GM19035 (cell line): ENCODE measurements around the gene PCP4.

ENCODE experiments used
- ATAC-seq: cut with Tn5 transposase; IDR thresholded peaks from one replicate; pipeline ENCODE4 v1.9.1; 2021; ENCODE audit not compliant: unreplicated experiment

Gene PCP4

GRCh38 chr21:39915881-39916280, 48.6 kb downstream of the PCP4 start:
- ATAC-seq, result no peak

DNA sequence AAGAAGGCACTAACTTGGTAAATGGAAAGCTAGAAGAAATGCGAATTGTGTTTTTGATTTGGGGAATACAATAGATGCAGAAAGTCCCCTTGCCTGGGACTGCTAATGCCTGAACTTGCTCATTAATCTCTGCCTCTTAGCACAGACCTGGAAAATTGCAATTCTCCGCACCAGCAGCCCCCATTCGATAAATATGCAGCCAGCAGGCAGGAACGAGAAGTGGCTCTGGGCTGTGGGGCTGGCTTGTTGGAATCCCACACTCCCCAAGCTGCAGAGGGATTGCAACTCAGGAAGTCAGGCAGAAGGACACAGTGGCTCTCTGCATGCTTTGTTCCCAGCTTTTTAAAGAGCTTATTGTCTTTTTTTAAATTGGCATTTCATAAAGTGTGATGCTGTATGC, 51.3 kb downstream of the PCP4 start:
- no peak for ATAC-seq

DNA sequence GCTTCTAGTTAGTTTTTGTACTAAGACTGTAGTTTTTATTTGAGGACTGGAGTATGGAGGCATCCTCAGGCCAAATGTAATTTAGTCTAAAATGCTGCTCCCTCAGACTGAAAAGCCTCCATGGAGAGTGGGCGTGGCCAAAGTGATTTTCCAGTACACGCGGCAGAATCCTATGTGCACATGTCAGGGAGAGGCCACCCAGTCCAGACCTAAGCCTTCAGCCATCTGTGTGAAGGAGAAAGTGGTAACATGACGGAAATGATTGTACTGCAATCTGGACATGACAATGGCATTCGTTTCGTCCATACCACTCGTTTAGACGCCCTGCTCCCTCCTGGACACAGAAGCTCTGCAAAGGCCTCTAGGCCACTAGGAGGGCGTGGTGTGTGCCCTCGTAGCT, 56.2 kb downstream of the PCP4 start:
- ATAC-seq, result no peak

- ATAC-seq, result no peak
Measured at GRCh38 chr21:39924577-39925308, 57.5 kb downstream of the PCP4 start.

- no peak for ATAC-seq
Measured at GRCh38 chr21:39927304-39927886, 60.2 kb downstream of the PCP4 start.

DNA sequence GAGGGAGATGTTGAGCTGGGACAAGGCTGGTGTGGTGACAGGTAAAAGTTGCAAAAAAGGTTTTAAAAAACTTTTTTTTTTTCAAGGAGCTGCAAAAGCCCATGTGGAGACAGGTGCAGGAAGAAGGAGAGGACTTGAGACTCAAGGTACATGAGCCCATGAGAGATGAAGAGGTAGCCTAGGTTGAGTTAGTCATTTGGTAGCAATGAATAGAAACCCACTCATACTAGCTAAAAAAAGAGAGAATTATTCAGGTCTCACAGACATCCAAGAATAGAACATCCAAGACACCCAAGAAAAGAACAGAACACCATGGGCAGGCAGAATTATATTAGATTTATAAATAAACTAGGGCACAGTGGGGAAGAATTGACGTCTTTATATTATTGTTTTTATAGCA, 65.1 kb downstream of the PCP4 start:
- no peak for ATAC-seq

GRCh38 chr21:39934895-39935294, 67.7 kb downstream of the PCP4 start:
- ATAC-seq, result no peak

DNA sequence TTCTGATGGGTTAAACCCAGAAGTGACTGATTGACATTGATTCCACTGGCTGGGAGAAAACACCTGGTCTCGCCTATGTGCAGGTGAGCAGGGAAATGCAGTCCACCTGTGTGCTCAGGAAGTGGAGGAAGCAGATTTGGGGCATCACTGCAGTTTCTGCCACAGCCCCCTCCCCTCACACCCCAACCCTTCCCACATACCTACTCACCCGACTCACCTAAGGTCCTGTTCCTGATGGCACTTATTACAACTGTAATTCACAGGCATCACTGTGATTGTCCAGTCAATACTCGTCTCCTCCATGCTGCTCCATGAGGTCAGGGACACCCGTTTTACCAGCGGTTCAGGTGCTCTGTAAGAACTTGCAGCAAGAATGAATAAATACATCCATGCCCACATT, 68.5 kb downstream of the PCP4 start:
- ATAC-seq, result no peak

- no peak for ATAC-seq
Measured at GRCh38 chr21:39938086-39938625, 70.9 kb downstream of the PCP4 start.

- ATAC-seq, result no peak
Measured at GRCh38 chr21:39946199-39946598, 79.0 kb downstream of the PCP4 start.

GRCh38 chr21:39947031-39947430, 79.8 kb downstream of the PCP4 start:
- ATAC-seq, result no peak

DNA sequence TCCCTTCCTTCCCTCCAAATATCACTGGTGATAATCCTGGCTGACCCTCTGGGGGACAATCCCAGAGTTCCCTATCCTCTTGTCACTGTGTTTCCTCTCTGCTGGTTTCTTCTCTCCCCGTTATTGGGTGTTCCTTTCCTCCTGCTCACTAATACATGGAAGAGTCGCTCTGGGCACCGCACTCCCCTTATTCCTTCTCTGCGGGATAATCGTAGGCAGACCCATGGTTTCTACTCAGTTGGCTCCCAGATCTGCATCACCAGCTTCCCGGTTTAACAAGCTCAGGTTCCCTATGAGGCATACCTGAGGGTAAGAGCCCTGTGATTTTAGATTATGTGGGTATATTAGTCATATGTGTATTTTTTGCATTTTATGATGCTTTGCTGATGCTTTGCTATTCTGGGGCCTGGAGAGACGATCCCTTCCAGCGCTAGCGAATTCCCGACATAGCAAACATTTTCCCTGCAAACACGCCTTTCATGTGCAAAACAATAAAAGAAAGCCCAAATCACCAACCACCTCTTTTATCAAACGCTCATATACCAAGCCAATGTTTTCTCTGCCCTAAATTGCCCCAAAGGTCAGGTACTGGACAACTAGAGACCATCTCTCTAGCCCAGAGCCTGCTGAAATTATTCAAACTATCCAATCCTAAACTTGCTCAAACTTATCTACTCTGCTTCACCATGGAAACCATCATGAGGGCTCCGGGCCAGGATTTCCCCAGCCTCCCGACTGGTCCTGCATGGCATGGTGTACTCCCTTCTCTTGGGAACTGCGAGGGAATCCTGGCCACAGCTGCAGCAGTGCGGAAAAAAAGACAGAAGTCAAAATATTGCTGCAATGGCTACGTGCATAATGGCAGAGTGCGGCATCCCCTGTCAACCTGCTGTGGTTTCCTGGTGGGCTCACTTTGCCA, 84.2 kb downstream of the PCP4 start:
- ATAC-seq, result no peak

- ATAC-seq, result no peak
Measured at GRCh38 chr21:39952265-39952664, 85.0 kb downstream of the PCP4 start.

DNA sequence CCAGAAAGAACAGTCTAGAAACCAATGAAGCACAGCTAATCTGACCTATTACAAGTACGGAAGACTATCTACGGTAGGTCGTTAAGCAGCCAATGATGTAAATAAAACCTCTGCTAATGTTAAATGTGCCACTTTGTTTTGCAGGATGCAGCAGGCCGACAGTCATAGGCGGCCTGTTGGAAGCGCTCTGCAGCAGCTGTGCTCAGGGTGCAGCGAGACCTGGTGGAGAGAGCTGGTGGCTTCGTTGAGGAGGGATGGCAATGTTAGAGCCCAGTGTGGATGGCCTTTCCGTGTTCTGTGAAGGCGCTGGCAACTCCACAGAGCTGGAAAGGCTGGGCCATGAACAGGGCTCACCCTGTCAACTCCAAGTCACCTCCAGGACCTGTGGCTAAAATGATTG, 87.3 kb downstream of the PCP4 start:
- ATAC-seq, result no peak

- ATAC-seq, result no peak
Measured at GRCh38 chr21:39955326-39955725, 88.1 kb downstream of the PCP4 start.

GRCh38 chr21:39956586-39956985, 89.3 kb downstream of the PCP4 start:
- no peak for ATAC-seq

DNA sequence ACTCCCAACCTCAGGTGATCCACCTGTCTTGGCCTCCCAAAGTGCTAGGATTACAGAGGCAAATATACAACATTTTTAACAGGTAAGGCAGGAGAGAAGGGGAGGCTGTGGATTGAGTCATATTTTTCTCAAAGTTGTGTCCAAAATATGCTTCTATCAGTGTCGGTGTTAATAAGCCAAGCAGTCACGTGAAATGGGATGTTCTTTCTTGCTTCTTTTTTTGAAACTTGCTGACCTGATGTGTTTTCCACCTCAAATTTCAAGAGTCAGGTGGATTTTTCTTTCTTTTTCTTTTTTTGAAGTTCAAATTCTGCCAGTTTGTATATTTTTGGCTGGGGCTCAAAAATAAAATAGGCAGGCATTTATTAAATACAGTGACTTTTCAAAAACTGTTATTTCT, 91.5 kb downstream of the PCP4 start:
- ATAC-seq, result no peak

DNA sequence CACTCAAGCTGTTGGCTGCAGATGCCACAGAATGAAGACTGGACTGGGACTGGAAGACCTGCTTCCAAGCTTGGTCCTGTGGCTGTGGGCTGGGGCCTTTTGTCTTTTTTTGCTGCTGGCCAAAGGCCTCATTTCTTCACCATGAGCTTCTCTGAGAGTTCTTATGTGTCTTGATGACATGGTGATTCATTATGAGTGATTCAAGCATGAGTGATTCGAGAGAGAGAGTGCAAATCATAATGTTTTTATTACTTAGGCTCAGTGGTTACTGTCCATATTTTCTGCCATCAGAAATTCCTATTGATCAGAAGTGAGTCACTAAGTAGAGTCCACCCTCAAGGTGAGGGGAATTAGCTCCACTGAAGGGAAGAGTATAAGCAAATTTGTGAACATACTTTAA, 94.0 kb downstream of the PCP4 start:
- no peak for ATAC-seq

GRCh38 chr21:39965026-39965425, 97.8 kb downstream of the PCP4 start:
- ATAC-seq, result no peak

DNA sequence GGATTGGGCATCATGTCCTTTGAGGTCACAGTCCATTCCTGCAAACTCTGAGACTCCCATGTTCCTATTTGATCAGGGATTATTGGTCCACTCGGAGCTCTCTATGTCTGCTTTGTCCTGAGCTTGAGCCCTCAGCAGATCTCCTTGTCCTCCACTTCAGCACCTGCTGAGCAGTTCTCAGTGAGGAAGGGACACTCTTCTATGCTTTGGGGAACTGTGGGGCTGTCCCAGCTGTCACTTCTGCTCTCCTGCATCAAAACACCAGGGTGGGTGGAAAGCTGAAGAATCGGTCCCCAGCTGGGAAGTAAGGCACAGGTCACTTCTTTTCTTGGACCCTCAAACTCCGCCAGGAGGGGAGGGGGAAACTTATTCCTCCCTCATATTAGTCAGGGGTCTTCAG, 99.5 kb downstream of the PCP4 start:
- ATAC-seq, result no peak

DNA sequence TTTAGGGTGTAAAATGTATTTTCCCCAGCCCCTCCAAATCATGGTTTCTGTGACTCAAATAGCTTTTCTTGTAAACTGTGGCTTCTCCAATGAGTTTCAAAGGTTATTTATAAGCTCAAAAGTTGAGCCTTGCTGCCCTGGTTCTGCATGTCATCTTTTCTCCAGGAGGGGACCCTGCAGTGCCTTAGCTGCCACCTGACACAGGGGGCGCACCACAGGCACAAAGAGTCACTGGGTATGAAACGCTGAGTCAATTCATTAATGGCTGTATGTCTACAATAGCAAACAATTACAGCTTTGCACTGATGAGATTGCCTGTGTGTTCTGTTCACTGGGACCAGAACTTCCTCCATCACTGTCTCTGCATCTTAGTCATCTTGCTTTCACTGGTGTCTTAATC, 100.8 kb downstream of the PCP4 start:
- ATAC-seq, result no peak
